Fibroblast of pulmonary artery (primary cell): ENCODE measurements around the gene SORCS1.
A peak's percentile ranks its signal among the peaks of the same experiment; 100 is the strongest.

ENCODE experiments used
- DNase-seq: peaks from one replicate; pipeline ENCODE4 v3.0.0-alpha.2; 2010; ENCODE audit warnings: low read depth
- H3K4me3 ChIP-seq: replicated peaks from 2 replicates; pipeline ENCODE4 v1.5.1; 2011; ENCODE audit warnings: low read depth, mild to moderate bottlenecking, control low read depth, low read length, moderate library complexity
- CTCF ChIP-seq: IDR thresholded peaks from 2 replicates; pipeline ENCODE4 v1.5.1; 2011; ENCODE audit warnings: mild to moderate bottlenecking, control low read depth, low read length, inconsistent platforms; ENCODE audit errors: missing control alignments

Gene SORCS1

GRCh38 chr10:106713846-106714245 is 450.7 kb downstream of the SORCS1 start:
- TF ChIP-seq CTCF, result no peak
- DNase-seq, result no peak
- H3K4me3 ChIP-seq, result no peak overlapping the region

GRCh38 chr10:106712988-106713387 is 451.5 kb downstream of the SORCS1 start:
- H3K4me3 ChIP-seq, result no peak overlapping the region
- no peak for DNase-seq
- TF ChIP-seq CTCF, result no peak

GRCh38 chr10:106711313-106711906 is 453.1 kb downstream of the SORCS1 start:
- TF ChIP-seq CTCF, result peak; percentile 68

GRCh38 chr10:106708506-106708905 is 456.0 kb downstream of the SORCS1 start:
- TF ChIP-seq CTCF, result no peak
- DNase-seq, result no peak
- no peak overlapping the region for H3K4me3 ChIP-seq

More at GRCh38 chr10:106711313-106711906, 453.1 kb downstream of the SORCS1 start:
- H3K4me3 ChIP-seq, result no peak overlapping the region
- DNase-seq, result peak; percentile 22

- no peak overlapping the region for H3K4me3 ChIP-seq
- DNase-seq, result no peak
- no peak for TF ChIP-seq CTCF
Measured at GRCh38 chr10:106707657-106708056, 456.8 kb downstream of the SORCS1 start.

- no peak for DNase-seq
- no peak overlapping the region for H3K4me3 ChIP-seq
- no peak for TF ChIP-seq CTCF
Measured at GRCh38 chr10:106706127-106706526, 458.4 kb downstream of the SORCS1 start.

- peak overlapping the region; percentile 14 for H3K4me3 ChIP-seq
- TF ChIP-seq CTCF, result peak; percentile 95
- DNase-seq, result peak; percentile 74
Measured at GRCh38 chr10:106705681-106706100, 458.8 kb downstream of the SORCS1 start.
